ENCODE results near the gene PLEKHA7. TPM values are rescaled to one million over a fixed set of nuclear protein-coding genes. Genes with fewer than 3 reads are reported as not detected.

The PLEKHA7 gene
- total RNA-seq, 1 experiment from 2014 or later: 7.2 TPM

DNA sequence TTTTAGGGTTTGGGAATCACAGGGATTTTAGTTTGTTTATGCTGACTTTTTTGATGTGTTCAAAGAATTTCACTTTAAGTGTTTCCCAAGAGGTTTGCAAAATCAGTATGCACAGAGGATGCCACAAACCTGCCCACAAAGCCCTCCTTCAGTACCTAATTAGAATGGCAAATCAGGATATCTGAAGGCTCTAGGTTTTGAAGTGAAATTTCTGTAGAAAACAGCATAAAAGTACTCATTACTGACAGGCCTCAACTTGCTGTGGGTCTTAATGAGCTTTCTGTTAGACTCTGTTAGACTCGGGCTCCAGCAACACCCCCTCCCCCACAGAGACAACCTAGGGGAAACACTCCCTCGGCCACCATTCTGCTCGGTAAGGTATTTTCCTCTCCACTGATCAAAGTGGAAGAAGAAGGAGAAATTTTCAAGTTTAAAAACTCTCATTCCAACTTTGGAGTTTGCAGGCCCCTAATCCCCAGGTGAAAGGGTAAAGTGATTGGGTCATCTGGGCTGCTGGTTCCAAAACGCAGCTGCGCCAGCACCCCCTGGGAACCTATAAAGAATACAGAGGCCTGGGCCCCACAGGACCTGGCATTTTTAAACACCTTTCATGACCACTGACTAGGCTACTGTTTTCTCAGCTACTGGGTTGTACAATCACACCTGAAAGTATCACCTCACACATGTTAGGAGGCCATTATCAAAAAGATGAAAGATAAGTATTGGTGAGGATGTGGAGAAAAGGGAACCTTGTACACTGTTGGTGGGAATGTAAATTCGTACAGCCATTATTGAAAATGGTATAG is 67.5 kb downstream of the PLEKHA7 start (continued):
- TF ChIP-seq ZNF274 (IDR thresholded peaks at IDR 0.05; ENCODE audit: low read depth, low read length) (no peak), SRF (IDR thresholded peaks at IDR 0.05; ENCODE audit: low read depth) (no peak), CEBPB (IDR thresholded peaks at IDR 0.05; ENCODE audit: low read depth) (no peak), FOSL1 (IDR thresholded peaks at IDR 0.05; ENCODE audit: low read depth) (no peak), JUND (IDR thresholded peaks at IDR 0.05) (no peak), SP1 (IDR thresholded peaks at IDR 0.05; ENCODE audit: low read depth) (no peak)

DNA sequence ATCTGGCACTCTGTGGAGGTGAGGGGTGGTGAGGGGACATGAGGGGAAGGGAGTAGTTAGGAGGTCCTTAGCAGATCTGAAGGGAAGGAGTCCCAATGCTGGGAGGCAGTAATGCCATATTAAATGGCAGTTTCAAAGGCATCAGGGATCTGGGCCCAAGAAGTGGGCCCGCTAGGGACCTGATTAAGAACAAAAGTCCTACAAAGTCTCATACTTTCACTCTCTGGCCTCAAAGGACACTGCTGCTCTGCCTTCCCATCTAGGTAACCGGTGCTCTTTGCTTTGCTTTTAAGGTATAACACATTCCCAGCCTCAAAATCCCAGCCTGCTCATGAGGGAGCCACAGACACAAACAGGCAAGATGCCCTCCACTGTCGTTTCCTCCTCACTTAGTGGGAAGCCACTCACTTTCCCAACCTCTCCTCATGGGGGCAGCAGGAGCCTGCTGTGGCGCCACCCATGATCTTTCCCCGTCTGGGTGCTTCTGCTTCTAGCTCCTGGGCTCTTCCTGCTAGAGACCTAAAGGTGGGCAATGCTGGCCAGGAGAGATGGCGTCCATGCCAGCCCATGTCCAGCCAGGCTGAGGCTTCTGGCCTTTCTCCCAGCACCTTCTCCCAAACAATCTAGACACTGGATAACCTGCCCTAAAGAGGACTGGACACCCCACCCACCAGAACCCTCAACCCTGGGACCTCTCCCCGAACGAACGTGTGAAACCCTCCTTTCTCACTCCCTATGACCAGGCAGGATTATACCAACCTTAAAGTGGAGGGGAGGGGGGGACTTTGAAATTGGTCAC is 68.3 kb downstream of the PLEKHA7 start:
- CTCF ChIA-PET: interaction anchor here (0.6 to 3.1 kb wide), 3 partner anchors 117 to 257 kb away, joined by 3 to 30 read pairs (median 6); partner anchors contain the start of gene RPS13
- Histone ChIP-seq H3K4me1 (ENCODE audit: control insufficient read depth in 1 of 2, insufficient read depth in 2 of 2, low read length in 2 of 2) (no peaks in the 10 kb centered on the region; a peak in 1 of 4 replicates), H3K9me2 (ENCODE audit: insufficient read depth) (no peaks in the 10 kb centered on the region), H3K9me3 (ENCODE audit: control insufficient read depth in 1 of 2, insufficient read depth in 1 of 2, low read depth in 1 of 2, low read length in 2 of 2) (no peaks in the 10 kb centered on the region), H2AFZ (ENCODE audit: low read depth, low read length, poor library complexity, severe bottlenecking) (no peak overlapping the region), H3K36me3 (ENCODE audit: control insufficient read depth in 1 of 2, insufficient read depth in 2 of 2, low read length in 2 of 2) (no peaks in the 10 kb centered on the region), H3K27me3 (ENCODE audit: insufficient read depth, low read length) (no peaks in the 10 kb centered on the region), H3K4me2 (ENCODE audit: low read length) (no peak overlapping the region), H3K27ac (ENCODE audit: low read depth, low read length) (no peak overlapping the region), H3K79me2 (ENCODE audit: insufficient read depth, low read length) (no peaks in the 10 kb centered on the region), H4K20me1 (ENCODE audit: insufficient read depth) (no peaks in the 10 kb centered on the region), H3K9ac (ENCODE audit: low read length) (no peak overlapping the region), H3K4me3 (replicated peaks in 1 of 2; ENCODE audit: low read depth in 1 of 2, low read length in 2 of 2) (no peak overlapping the region)
- TF ChIP-seq POLR2A (IDR thresholded peaks at IDR 0.05; ENCODE audit: borderline replicate concordance, extremely low read depth, insufficient read depth, insufficient read length) (no peak), SRF (IDR thresholded peaks at IDR 0.05; ENCODE audit: low read depth) (no peak), YY1 (IDR thresholded peaks at IDR 0.05; ENCODE audit: extremely low read depth, insufficient replicate concordance, low read depth, low read length) (peak; percentile 16), RAD21 (IDR thresholded peaks at IDR 0.05; ENCODE audit: low read depth) (peak; percentile 97)
- TF ChIP-seq, protein P1, sequence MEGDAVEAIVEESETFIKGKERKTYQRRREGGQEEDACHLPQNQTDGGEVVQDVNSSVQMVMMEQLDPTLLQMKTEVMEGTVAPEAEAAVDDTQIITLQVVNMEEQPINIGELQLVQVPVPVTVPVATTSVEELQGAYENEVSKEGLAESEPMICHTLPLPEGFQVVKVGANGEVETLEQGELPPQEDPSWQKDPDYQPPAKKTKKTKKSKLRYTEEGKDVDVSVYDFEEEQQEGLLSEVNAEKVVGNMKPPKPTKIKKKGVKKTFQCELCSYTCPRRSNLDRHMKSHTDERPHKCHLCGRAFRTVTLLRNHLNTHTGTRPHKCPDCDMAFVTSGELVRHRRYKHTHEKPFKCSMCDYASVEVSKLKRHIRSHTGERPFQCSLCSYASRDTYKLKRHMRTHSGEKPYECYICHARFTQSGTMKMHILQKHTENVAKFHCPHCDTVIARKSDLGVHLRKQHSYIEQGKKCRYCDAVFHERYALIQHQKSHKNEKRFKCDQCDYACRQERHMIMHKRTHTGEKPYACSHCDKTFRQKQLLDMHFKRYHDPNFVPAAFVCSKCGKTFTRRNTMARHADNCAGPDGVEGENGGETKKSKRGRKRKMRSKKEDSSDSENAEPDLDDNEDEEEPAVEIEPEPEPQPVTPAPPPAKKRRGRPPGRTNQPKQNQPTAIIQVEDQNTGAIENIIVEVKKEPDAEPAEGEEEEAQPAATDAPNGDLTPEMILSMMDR (IDR thresholded peaks at IDR 0.05 in 2 of 3, conservative IDR thresholded peaks at IDR 0.05 in 1 of 3; ENCODE audit: borderline replicate concordance in 1 of 3, insufficient read depth in 1 of 3, low read depth in 2 of 3, low read length in 2 of 3): peak; percentile 77 to 88 (median 84)
- DNase-seq (ENCODE audit: low read depth, low spot score) (peak; percentile 51), ATAC-seq (peak; percentile 99)
- BruUV-seq (replicated peaks): no TSS peak
- RAD21 ChIA-PET (ENCODE audit: low non-redundant PET in 1 of 2, low total read pairs in 2 of 2, uncharacterized antibody in 2 of 2, unreplicated experiment in 2 of 2): interaction anchor here (0.7 to 1.6 kb wide), 3 partner anchors 117 to 277 kb away, joined by 3 to 7 read pairs (median 6); no protein-coding TSS in a partner anchor
- POLR2A ChIA-PET: interaction anchor here (1.6 kb wide), 1 partner anchor 132 kb away, joined by 5 read pairs; the partner anchor contains the start of gene RPS13
- intact Hi-C loops (cut with micrococcal nuclease): loop anchor here (1.0 to 10.0 kb wide), 4 partner anchors 69 to 559 kb away; partner anchors contain the start of gene PLEKHA7
